ENCODE results near the gene MACROH2A1. TPM values are rescaled to one million over a fixed set of nuclear protein-coding genes. Genes with fewer than 3 reads are reported as not detected.

The MACROH2A1 gene
- total RNA-seq, 1 experiment from 2014 or later = 137 TPM

DNA sequence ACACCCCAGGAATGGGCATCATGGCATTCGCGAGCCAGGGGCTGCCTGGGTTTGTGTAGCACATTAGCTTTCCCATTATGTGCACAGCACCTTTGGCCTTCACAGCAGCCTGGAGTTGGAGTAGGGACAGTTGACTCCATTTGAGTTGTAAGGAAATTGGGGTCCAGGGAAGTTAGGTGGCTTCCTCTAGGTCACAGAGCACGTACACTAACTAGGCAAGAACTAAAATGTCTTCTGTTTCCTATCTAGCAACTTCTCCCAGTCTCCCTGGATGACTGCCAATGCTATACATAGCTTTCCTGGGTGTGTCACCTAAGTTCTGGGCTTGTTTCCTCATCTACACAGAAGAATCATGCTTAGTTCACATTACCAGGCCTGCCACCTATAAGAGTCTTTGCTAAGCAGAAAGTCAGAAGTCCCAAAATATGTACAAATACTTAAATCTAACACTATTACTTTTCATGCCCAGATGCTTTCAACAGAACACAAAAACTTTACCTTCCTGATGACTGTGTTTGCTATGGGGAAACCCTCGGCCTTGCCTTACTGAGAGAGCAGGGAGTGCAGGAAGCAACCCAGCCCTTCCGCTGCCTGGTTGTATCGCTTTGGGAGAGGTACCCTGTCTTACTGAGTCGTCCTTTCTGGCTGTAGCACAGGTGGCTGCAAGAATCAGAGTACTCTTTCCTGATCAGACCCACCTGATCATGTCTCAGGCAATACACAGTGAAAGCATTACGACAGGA lies 12.0 kb downstream of the MACROH2A1 start:
- in situ Hi-C loops (cut with HindIII; ENCODE audit: low pct_unique_long_range_greater_than_20kb, low sequenced_read_pairs) = no loop called here
- DNase-seq (ENCODE audit: low read depth, low spot score) = no peak

DNA sequence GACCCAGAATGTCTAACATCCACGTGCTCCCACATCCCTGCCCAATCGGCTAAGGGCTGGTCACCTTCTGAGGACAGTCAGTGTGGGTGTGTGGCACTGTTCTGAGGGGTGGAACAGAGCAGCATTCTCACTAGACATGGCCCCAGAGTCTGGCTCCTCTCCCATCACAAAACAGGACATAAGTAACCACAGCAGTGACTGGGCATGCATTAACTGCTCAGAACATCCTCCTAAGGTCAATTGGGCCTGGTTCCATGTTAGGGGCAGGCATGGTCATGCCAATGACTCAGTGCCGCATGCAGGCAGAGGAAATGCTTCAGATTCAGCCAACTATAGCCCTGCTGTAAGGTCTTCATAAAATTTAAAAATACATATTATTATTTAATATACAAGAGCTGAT lies 12.9 kb downstream of the MACROH2A1 start:
- in situ Hi-C loops (cut with HindIII; ENCODE audit: low pct_unique_long_range_greater_than_20kb, low sequenced_read_pairs) = no loop called here
- DNase-seq (ENCODE audit: low read depth, low spot score) = no peak

GRCh38 chr5:135385576-135385975 lies 13.5 kb downstream of the MACROH2A1 start:
- DNase-seq (ENCODE audit: low read depth, low spot score) = no peak
- in situ Hi-C loops (cut with HindIII; ENCODE audit: low pct_unique_long_range_greater_than_20kb, low sequenced_read_pairs) = no loop called here

DNA sequence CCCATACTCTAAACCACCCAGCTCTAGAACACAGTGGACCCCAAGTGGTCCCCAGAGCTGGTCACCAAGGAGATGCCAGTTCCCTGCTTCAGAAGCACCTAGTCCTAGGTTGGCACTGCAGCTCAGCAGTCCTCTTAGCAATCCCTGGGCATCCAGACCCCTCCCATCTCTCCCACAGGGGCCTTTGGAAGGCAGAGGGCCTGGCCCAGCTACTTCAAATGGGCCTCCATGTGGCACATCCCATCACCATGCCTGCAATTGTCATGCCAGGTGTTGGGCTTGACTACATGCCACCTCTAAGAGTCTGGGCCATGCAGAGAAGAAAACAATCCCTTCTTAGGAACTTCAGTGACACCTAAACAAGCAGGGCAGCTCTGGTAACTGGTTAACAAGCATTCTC lies 14.1 kb downstream of the MACROH2A1 start:
- in situ Hi-C loops (cut with HindIII; ENCODE audit: low pct_unique_long_range_greater_than_20kb, low sequenced_read_pairs) = no loop called here
- no peak for DNase-seq (ENCODE audit: low read depth, low spot score)

DNA sequence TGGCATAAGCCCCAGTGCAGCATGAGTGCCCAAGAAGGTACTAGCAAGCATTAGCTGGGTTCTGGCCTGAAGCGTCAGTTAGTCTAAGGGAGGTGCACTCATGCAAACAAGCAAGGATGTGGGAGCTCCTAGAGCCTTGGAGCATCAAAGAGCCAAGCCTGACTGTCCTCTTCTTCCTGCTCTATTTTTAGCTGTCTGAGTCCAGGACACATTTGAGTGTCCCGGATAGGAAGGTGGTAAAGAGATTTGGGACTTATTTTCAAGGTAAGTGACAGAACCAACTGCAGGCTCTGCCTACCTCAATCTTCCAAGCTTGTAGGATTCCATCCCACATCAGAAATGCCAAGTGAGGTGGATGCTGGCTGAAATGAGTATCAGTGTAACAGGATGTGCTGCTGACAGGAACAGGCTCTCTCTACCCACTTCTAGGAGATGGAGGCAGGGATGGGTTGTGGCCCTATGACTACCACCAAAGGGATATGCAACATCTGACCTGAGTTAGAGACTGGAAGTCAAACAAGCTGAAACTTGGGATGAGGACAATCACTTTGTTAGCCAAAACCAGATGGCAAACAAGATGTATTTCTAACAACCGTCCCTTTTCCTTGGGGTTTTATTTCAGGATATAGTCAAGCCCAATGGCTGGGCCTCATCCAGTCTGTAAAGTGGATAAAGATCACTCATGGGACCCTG lies 15.1 kb downstream of the MACROH2A1 start:
- no peak for DNase-seq (ENCODE audit: low read depth, low spot score)
- in situ Hi-C loops (cut with HindIII; ENCODE audit: low pct_unique_long_range_greater_than_20kb, low sequenced_read_pairs) = no loop called here

GRCh38 chr5:135382981-135383380 lies 16.1 kb downstream of the MACROH2A1 start:
- DNase-seq (ENCODE audit: low read depth, low spot score) = no peak
- in situ Hi-C loops (cut with HindIII; ENCODE audit: low pct_unique_long_range_greater_than_20kb, low sequenced_read_pairs) = no loop called here

DNA sequence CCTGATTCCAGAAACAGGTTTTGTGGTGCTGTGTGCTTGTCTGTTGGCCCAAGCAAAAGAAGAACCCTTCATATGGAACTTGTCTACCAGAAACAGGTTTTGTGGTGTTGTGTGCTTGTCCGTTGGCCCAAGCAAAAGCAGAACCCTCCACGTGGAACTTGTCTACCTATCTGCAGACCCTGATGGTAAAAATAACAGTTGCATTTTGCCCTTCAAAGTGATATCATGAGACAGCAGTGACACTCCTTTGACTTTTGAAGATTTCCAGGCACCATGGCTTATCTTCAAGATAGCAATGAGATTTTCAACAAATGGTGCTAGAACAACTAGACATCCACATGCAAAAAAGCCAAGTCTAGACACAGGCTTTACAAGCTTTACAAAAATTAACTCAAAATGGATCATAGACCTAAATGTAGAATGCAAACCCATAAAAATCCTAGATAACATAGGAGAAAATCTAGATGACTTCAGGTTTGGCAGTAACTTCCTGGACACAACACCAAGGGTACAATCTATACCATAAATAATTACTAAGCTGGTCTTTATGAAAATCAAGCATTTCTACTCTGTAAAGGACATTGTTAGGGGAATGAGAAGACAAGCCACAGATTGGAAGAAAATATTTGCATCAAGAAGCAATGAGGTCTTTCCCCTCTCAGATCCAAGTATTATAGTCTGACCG lies 16.8 kb downstream of the MACROH2A1 start:
- in situ Hi-C loops (cut with HindIII; ENCODE audit: low pct_unique_long_range_greater_than_20kb, low sequenced_read_pairs) = no loop called here
- no peak for DNase-seq (ENCODE audit: low read depth, low spot score)

- in situ Hi-C loops (cut with HindIII; ENCODE audit: low pct_unique_long_range_greater_than_20kb, low sequenced_read_pairs) = no loop called here
- DNase-seq (ENCODE audit: low read depth, low spot score) = no peak
Measured at GRCh38 chr5:135379046-135379654, 19.9 kb downstream of the MACROH2A1 start.

GRCh38 chr5:135377751-135378680 lies 21.0 kb downstream of the MACROH2A1 start:
- DNase-seq (ENCODE audit: low read depth, low spot score) = no peak
- in situ Hi-C loops (cut with HindIII; ENCODE audit: low pct_unique_long_range_greater_than_20kb, low sequenced_read_pairs) = no loop called here

- no peak for DNase-seq (ENCODE audit: low read depth, low spot score)
- in situ Hi-C loops (cut with HindIII; ENCODE audit: low pct_unique_long_range_greater_than_20kb, low sequenced_read_pairs) = no loop called here
Measured at GRCh38 chr5:135376961-135377624, 21.9 kb downstream of the MACROH2A1 start.

DNA sequence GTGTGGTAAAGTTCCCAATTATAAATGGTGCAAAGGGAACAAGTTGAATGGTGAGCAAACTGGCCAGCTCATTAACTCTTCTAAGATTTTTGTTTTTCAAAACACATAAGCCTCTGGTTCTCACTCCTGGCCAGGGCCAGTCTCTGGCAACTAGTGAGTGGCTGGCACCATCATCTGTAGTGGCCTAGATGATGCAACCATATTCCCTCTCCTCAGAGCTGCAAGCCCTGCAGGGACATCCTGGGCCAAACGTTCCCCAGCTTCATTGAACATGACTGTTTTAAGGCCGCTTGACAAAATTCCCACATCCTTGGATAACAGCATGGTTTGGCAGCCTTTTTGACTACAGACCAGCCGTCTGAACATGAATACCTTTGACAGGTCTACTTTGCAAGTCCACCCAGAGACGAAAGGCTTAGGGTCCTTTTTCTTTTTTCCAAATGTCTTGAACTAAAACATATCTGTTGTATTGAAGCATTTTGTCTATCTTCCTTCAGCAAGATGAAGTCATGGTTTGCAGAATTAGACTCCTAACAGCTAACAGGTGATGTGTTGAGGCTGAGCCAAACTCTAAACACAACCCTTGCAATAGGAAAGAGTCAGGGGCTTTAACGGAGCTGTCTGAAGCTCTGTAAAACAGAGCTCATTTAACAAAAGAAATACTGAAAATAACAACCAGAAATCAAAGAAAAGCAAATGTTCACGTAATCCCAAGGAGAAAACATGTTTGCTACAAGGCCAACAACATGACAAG lies 23.8 kb downstream of the MACROH2A1 start:
- in situ Hi-C loops (cut with HindIII; ENCODE audit: low pct_unique_long_range_greater_than_20kb, low sequenced_read_pairs) = no loop called here
- DNase-seq (ENCODE audit: low read depth, low spot score) = no peak

DNA sequence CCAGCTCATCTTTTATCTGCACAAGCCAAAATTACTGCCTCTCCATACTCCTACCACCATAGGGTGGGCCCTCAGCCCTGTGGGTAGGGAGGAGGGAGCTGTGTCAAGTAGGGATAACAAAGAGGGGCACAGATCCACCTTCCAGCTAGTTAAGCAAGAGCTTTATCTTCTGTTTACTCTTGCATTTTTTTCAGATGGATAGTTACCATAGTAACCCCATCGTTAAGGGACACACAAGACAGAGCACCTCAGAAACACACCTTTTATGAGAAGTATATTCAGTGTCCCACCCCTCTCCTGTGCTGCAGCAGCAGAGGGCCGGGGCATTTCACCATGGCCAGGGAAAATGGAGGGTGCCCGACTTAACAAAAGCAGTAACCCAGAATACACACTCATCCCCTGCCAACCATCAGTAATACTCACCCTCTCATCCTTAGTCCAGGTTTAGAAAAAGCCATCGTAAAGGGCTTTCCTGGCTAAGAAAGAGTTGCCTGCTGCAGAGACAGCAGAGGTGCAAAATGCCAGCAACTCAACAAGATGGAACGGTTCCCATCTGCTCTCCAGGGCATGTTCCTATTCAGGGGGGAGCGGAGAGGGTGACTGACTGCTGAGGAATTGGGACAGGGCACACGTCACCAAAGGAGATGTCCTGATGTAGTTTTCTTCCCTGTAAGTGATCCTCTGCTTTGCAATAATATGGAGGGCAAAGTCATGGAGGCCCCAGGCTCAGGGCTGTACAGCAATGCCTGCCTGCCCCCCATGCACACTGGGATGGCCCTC lies 25.1 kb downstream of the MACROH2A1 start:
- in situ Hi-C loops (cut with HindIII; ENCODE audit: low pct_unique_long_range_greater_than_20kb, low sequenced_read_pairs) = no loop called here
- DNase-seq (ENCODE audit: low read depth, low spot score) = no peak

DNA sequence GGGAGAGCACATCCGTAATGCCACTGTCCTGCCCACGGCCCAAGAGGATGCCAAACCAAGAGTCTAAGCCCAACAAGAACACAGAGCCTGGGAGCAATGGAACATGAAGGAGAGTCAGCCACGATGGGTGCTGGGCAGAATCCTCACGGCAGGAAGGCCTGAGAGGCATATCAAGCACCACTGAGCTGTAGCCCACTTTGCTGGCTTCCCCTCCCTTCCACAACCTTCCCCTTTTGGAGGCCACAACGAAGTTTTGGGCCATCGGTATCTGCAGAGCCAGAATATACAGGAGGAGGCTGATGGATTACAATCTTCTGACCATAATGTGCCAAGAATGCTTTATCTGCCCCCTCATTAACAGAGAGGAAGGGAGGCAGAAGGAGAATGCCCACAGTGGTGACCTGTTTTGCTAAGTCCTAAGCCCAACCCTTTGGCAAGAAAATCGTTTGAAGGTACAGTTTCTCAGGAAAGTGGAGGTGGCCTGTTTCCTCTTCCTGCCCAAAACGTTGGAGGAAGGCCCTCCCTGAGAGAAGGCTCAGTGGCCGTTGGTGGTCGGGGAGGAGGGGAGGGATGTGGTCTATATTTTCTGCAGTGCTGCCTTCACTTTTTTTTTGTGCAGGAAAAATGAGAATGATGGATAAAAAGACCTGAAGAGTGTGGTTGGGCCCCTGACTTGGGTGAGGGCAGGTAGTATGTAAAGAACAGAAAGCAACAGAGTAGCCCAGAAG lies 26.2 kb downstream of the MACROH2A1 start:
- no peak for DNase-seq (ENCODE audit: low read depth, low spot score)
- in situ Hi-C loops (cut with HindIII; ENCODE audit: low pct_unique_long_range_greater_than_20kb, low sequenced_read_pairs) = no loop called here

DNA sequence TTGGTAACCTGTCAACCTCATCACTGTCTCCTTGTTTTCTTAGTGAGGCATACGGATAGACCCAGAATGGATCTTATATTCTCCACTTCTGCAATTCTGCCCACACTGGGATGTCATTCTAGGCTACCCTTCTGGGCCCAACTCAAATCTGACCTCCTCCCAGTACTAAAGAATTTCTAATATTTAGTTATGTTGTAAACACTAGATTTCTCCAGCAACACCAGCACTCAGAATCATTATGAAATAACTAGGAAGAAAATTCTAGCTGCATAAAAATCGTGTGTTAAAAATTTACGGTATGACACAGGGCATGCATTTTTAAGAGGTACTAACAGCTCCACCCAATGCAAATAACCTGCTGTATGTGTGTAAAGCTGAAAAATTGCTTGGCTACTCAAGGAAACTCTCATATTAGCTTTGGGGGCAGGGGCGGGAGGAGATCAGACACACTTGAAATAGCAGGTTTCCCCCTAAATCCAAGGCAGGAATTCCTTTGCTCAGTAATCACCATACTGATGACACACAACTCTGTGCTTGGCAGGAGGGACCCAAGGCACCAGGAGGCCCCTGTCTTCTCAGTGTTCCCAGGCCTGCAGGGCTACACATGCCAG lies 27.3 kb downstream of the MACROH2A1 start:
- in situ Hi-C loops (cut with HindIII; ENCODE audit: low pct_unique_long_range_greater_than_20kb, low sequenced_read_pairs) = no loop called here
- no peak for DNase-seq (ENCODE audit: low read depth, low spot score)

DNA sequence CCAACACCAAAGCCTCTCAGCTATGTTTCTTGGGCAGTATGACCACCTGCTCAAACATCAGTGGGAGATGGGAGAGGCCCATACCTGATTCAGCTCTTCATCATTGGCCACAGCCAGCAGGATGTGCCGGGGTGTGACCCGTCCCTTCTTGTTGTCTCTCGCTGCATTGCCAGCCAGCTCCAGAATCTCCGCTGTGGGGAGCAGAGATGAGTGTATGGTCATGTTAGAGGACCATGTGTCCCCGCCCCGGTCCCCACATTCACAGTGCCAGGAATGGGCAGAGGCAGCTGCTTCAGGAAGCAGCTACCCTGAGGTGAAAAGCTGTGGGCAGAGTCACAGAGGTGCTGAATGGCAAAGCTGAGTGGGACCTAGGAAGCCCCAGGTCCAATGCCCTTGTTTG lies 29.1 kb downstream of the MACROH2A1 start:
- no peak for DNase-seq (ENCODE audit: low read depth, low spot score)
- in situ Hi-C loops (cut with HindIII; ENCODE audit: low pct_unique_long_range_greater_than_20kb, low sequenced_read_pairs) = no loop called here

Measured in SK-MEL-5 (cell line).